Upper lobe of right lung (tissue), 1 donor: ENCODE measurements around the gene MEA1. TPM values are rescaled to one million over a fixed set of nuclear protein-coding genes. Genes with fewer than 3 reads are reported as not detected.

ENCODE experiments used
- ATAC-seq: fragments of 200-7000 bp; cut with Tn5 transposase; one replicate; pipeline ENCODE4 v1.9.1; 2020; ENCODE audit warnings: mild to moderate bottlenecking, moderate library complexity
- DNase-seq: peaks from one replicate; pipeline ENCODE4 v3.0.0-alpha.2; 2020
- H3K27ac ChIP-seq: fragments of 200-600 bp; one replicate; pipeline ENCODE4 v1.8.0; 2022
- H3K27me3 ChIP-seq: fragments of 200-600 bp; one replicate; pipeline ENCODE4 v1.8.0; 2022; ENCODE audit warnings: mild to moderate bottlenecking
- H3K36me3 ChIP-seq: fragments of 200-600 bp; one replicate; pipeline ENCODE4 v1.8.0; 2022
- H3K4me1 ChIP-seq: fragments of 200-600 bp; one replicate; pipeline ENCODE4 v1.8.0; 2022
- H3K4me3 ChIP-seq: fragments of 200-600 bp; one replicate; pipeline ENCODE4 v1.8.0; 2022; ENCODE audit warnings: mild to moderate bottlenecking
- H3K9me3 ChIP-seq: fragments of 200-600 bp; one replicate; pipeline ENCODE4 v1.8.0; 2022
- CTCF ChIP-seq: fragments of 200-600 bp; IDR thresholded peaks from one replicate; pipeline ENCODE4 v1.8.0; 2022; ENCODE audit warnings: antibody characterized with exemption
- intact Hi-C: fragments of 100-400 bp; cut with DNase I; formaldehyde crosslinking; loops from one replicate; pipeline ENCODE4 v1.11.0; 2022
- total RNA-seq: library from RNA; stranded (reverse); fragmentation: NEBNext Ultra II Directional; extraction: Animal tissue kit (Norgen Biotek cat#: 25700); gene quantifications from one replicate; pipeline ENCODE4 v1.2.1, GENCODE V29; 2021
- donor health status: DM: no; HTN: yes; CAD: no; lungs with severe emphysema.

MEA1 gene
- total RNA-seq, 1 donor from 2014 or later = 45.5 TPM

GRCh38 chr6:43052842-43053544 is 39.2 kb upstream of the MEA1 start:
- Histone ChIP-seq H3K27ac (peak overlapping the region; percentile 96), H3K4me3 (peak overlapping the region; percentile 84), H3K4me1 (peaks cover 20% of the 10 kb centered on the region), H3K9me3 (no peaks in the 10 kb centered on the region), H3K36me3 (peaks cover 47% of the 10 kb centered on the region), H3K27me3 (no peaks in the 10 kb centered on the region)
- ATAC-seq = peak; percentile 33
- no peak for DNase-seq
- intact Hi-C loops = no loop called here
- no peak for TF ChIP-seq CTCF

DNA sequence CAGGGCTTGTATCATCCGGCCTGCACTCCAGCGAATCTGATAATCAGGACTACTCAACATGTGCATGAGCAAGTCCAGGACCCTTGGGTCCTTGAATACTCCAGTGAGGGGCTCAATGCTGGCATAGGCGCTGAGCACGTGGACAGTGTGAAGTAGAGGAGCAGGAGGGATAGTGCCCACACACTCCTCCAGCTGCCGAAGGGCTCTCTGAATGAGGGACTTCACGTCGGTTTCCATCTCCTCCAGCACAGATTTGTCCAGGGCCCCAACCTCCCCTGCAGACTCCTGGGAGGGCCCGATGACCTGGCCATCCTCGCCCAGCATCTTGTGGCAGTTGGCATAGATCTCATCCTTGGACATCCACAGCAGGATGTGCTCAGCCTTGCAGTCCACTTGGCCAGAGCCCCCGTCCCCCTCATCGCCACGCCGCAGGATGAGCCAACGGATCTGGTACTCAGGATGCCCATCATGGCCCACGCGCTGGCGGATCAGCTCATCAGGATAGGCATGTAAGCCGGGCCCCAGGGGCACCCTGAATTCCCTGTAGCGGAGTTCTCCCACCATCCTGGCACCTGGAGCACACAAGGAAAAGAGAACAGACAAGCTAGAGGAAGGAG is 38.6 kb upstream of the MEA1 start:
- peak overlapping the region; percentile 96 for H3K27ac ChIP-seq

DNA sequence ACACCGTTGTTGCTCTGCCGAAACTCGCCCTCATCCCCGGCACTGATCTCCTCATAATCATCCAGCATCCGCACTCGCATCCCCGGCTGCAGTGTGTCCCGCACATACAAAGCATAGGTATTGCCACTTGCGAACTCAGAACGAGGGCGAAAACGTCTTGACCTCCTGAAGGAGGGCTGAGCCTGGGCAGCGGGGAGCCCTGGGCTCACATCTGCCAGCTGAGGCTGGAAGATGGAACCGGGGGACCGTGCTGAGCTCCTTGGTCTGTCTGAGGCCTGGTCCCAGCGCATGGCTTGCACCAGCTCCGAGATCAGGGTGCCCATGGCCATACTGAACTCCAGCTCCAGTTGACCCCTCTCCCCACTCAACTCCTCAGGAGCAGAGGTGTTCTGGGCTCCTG is 37.2 kb upstream of the MEA1 start:
- ATAC-seq (no peak), DNase-seq (no peak)
- Histone ChIP-seq H3K27me3 (no peaks in the 10 kb centered on the region), H3K9me3 (no peaks in the 10 kb centered on the region), H3K27ac (no peak overlapping the region), H3K4me1 (peaks cover 17% of the 10 kb centered on the region), H3K36me3 (peaks cover 47% of the 10 kb centered on the region), H3K4me3 (no peak overlapping the region)
- intact Hi-C loops = no loop called here
- no peak for TF ChIP-seq CTCF

More for the DNA sequence above, 38.6 kb upstream of the MEA1 start:
- peaks cover 47% of the 10 kb centered on the region for H3K36me3 ChIP-seq
- H3K4me1 ChIP-seq = peaks cover 17% of the 10 kb centered on the region
- intact Hi-C loops = no loop called here
- no peak for TF ChIP-seq CTCF
- H3K9me3 ChIP-seq = no peaks in the 10 kb centered on the region
- ATAC-seq = no peak
- no peak for DNase-seq
- H3K4me3 ChIP-seq = peak overlapping the region; percentile 84
- no peaks in the 10 kb centered on the region for H3K27me3 ChIP-seq

GRCh38 chr6:43047998-43048397 is 34.3 kb upstream of the MEA1 start:
- no peaks in the 10 kb centered on the region for H3K9me3 ChIP-seq
- H3K36me3 ChIP-seq = peaks cover 56% of the 10 kb centered on the region
- no peak for TF ChIP-seq CTCF
- intact Hi-C loops = no loop called here
- peaks cover 11% of the 10 kb centered on the region for H3K4me1 ChIP-seq
- no peak for ATAC-seq
- H3K4me3 ChIP-seq = no peak overlapping the region
- no peaks in the 10 kb centered on the region for H3K27me3 ChIP-seq
- H3K27ac ChIP-seq = no peak overlapping the region
- DNase-seq = no peak

GRCh38 chr6:43045371-43045930 is 31.7 kb upstream of the MEA1 start:
- peaks cover 70% of the 10 kb centered on the region for H3K36me3 ChIP-seq
- no peak overlapping the region for H3K4me3 ChIP-seq
- ATAC-seq (no peak), DNase-seq (no peak)
- H3K4me1 ChIP-seq = no peaks in the 10 kb centered on the region
- H3K27me3 ChIP-seq = no peaks in the 10 kb centered on the region
- intact Hi-C loops = no loop called here
- TF ChIP-seq CTCF = no peak
- H3K9me3 ChIP-seq = no peaks in the 10 kb centered on the region
- H3K27ac ChIP-seq = no peak overlapping the region
